Stomach (tissue), 4 donors: ENCODE results near the gene IRS2.

Experiments
- POLR2A ChIP-seq, 4 donors: fragments of 450-650 bp; IDR thresholded peaks; one replicate each; pipeline ENCODE4 v1.6.1; 2016; ENCODE audit warnings: antibody characterized with exemption in 4 of 4, control low read depth in 2 of 4, mild to moderate bottlenecking in 1 of 4, moderate library complexity in 1 of 4
- POLR2AphosphoS5 ChIP-seq, 3 donors: sonication (generic); formaldehyde crosslinking; IDR thresholded peaks; one replicate each; pipeline ENCODE4 v1.6.1; 2016; ENCODE audit warnings: antibody characterized with exemption in 3 of 3
- TF ChIP-seq, protein P1 (sequence below), 7 experiments: fragments of 450-650 bp in 4 of 7; fragments of 200-600 bp in 3 of 7; sonication (generic) in 3 of 7; IDR thresholded peaks; one replicate each; pipeline ENCODE4 v1.5.1; 2016 to 2019; ENCODE audit warnings: antibody characterized with exemption in 7 of 7, control low read depth in 2 of 7, mild to moderate bottlenecking in 1 of 7

DNA sequence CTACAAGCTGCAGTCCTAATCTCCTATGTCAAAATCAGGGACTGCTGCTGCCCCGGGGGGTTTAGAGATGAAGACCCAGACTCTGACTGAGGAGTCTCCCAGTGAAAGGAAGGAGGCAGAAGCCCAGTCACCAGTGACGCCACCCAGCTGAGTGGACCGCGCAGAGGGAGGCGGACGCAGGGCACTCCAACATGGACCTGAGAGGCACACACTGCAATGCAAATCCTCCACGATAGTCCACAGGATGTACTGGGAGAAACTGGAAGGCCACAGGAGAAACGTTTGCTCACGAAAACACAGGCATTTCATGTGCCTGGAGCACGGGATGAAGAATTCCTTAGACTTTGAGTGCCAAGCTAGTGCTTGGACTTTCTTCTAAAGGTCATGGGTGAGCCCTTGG lies 58.3 kb downstream of the IRS2 start:
- TF ChIP-seq, protein P1, sequence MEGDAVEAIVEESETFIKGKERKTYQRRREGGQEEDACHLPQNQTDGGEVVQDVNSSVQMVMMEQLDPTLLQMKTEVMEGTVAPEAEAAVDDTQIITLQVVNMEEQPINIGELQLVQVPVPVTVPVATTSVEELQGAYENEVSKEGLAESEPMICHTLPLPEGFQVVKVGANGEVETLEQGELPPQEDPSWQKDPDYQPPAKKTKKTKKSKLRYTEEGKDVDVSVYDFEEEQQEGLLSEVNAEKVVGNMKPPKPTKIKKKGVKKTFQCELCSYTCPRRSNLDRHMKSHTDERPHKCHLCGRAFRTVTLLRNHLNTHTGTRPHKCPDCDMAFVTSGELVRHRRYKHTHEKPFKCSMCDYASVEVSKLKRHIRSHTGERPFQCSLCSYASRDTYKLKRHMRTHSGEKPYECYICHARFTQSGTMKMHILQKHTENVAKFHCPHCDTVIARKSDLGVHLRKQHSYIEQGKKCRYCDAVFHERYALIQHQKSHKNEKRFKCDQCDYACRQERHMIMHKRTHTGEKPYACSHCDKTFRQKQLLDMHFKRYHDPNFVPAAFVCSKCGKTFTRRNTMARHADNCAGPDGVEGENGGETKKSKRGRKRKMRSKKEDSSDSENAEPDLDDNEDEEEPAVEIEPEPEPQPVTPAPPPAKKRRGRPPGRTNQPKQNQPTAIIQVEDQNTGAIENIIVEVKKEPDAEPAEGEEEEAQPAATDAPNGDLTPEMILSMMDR (IDR thresholded peaks at IDR 0.05) = no peak
- TF ChIP-seq POLR2AphosphoS5 (IDR thresholded peaks at IDR 0.05) (no peak), POLR2A (IDR thresholded peaks at IDR 0.05) (no peak)
